AG10803 (cell line): ENCODE measurements around the gene DEPDC5.
A peak's percentile ranks its signal among the peaks of the same experiment; 100 is the strongest.

ENCODE experiments used
- DNase-seq: peaks from one replicate; pipeline ENCODE4 v3.0.0; 2010; ENCODE audit warnings: low read depth
- H3K4me3 ChIP-seq: 2 replicates; pipeline ENCODE4 v1.5.1; 2011; ENCODE audit warnings: mild to moderate bottlenecking, low read length, control low read depth
- TF ChIP-seq, protein P1 (sequence below): conservative IDR thresholded peaks from 2 replicates; pipeline ENCODE4 v1.5.1; 2011; ENCODE audit warnings: mild to moderate bottlenecking, low read length, control low read depth, inconsistent platforms

DEPDC5 gene

DNA sequence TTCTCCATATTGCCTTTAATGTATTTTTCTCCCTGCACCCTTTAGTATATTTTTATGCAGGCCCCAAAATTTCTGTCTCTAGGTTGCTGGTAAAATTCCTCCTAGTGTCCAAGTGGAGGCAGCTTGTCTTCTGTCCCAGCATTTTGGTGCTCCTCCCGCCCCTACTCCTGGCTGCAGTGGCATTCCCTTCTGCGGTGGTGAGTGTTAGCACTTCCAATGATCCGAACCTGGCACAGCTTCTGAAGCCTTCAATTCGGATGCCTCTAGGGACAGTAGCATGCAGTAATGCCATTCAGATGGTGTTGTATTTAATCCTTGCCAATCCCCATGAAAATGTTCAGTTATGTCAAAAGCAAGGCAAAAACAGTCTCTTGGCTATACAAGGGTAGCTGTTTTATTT is 196.4 kb downstream of the DEPDC5 start:
- peak; percentile 69 for DNase-seq
- H3K4me3 ChIP-seq = no peak overlapping the region
- TF ChIP-seq, protein P1, sequence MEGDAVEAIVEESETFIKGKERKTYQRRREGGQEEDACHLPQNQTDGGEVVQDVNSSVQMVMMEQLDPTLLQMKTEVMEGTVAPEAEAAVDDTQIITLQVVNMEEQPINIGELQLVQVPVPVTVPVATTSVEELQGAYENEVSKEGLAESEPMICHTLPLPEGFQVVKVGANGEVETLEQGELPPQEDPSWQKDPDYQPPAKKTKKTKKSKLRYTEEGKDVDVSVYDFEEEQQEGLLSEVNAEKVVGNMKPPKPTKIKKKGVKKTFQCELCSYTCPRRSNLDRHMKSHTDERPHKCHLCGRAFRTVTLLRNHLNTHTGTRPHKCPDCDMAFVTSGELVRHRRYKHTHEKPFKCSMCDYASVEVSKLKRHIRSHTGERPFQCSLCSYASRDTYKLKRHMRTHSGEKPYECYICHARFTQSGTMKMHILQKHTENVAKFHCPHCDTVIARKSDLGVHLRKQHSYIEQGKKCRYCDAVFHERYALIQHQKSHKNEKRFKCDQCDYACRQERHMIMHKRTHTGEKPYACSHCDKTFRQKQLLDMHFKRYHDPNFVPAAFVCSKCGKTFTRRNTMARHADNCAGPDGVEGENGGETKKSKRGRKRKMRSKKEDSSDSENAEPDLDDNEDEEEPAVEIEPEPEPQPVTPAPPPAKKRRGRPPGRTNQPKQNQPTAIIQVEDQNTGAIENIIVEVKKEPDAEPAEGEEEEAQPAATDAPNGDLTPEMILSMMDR = 0 out of 2 replicates have a peak, but pooled peaks have one; percentile 12

DNA sequence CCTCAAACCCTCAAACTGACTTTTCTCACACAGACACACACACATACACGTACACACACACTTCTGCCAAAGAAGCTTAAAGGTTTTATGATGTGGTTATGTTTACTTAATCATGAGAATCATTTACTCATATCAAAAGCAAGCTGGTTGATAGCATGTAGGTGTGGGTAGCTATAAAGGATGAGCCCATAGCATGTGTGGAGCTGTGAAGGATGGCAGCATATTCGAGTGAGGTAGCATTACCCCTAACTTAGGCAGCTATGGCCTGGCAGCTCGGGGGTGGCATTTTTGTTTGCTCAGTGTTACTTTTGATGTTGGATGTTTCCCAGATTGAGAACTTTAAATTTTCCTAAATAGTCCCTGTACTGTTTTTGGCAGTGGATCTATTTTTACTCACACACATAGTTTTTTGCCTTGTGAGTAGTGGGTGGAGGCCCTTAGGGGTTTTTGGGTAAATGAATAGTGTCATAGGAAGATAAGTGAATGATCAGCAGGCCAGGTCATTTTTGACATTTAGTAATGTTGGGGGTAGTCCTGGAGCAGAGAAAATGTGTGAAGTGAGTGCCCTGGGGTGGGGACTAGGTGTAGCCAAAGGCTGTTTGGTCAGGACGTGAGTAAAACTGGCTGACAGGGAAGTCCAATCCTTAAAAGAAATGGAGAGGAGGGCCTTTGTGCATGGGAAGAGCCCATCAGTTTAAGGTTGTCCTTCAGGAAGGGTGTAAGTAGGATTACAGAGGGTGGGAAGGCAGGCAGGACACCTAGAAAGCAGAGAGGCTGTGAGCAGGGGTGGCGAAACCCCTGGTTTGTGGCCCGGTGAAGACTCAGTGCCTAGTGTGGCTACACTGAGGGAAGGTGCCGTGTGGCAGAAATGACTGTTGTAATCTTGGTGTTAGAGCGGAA is 197.6 kb downstream of the DEPDC5 start:
- TF ChIP-seq, protein P1 = no peak
- no peak overlapping the region for H3K4me3 ChIP-seq
- no peak for DNase-seq

DNA sequence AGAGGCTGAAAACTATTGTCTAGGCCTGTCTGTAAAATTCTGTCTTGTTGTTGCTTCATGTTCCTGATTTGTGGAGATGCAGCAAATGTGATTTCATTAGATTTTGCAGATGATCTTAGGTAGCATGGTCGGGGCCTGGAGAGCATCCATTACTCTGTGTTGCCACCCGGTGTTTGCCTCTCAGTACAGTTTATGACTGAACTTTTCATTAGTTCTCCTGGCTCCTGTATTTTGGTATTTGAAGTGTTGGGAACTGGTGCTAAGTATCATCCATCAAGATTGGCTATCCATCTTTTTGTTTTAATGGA is 198.2 kb downstream of the DEPDC5 start:
- no peak overlapping the region for H3K4me3 ChIP-seq
- peak; percentile 18 for DNase-seq
- TF ChIP-seq, protein P1 = peak; percentile 25

DNA sequence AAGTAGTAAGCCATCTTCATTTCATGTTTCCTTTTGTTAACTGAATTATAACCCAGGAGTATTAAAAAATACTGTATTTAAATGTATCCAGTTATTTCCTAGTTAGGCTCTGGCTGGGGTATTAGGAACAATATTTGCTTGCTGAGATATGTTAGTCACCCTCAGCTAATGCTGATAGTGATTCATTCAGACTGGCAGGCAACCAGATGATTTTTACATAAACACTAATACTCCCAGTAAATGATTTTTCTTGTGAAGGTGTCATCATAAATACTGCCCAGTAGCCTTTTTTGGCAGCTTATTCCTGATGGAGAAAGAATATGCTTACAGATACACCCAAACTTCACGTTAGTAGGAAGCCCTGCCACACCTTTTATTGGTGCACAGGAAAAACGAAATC is 198.7 kb downstream of the DEPDC5 start:
- peak; percentile 87 for DNase-seq
- H3K4me3 ChIP-seq = no peak overlapping the region
- TF ChIP-seq, protein P1 = no peak

DNA sequence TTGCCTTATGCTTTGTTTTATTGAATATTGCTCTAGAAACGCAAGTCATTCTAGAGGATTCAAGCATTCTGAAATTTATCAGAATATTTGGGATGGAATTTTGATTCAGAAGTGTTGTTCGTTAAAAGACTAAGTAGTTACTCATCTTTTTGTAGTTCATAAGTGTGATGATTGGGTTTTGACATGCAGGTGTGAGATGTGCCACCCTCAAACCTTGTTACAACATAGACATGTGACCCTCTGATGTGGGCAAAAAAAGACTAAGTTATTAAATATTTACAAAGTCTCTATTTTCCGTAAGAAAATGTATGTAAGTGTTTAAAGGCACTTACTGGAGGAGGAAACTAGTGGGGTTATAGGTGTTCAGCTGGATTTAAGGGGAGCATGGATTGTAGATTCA is 199.4 kb downstream of the DEPDC5 start:
- no peak overlapping the region for H3K4me3 ChIP-seq
- TF ChIP-seq, protein P1 = no peak
- DNase-seq = no peak

DNA sequence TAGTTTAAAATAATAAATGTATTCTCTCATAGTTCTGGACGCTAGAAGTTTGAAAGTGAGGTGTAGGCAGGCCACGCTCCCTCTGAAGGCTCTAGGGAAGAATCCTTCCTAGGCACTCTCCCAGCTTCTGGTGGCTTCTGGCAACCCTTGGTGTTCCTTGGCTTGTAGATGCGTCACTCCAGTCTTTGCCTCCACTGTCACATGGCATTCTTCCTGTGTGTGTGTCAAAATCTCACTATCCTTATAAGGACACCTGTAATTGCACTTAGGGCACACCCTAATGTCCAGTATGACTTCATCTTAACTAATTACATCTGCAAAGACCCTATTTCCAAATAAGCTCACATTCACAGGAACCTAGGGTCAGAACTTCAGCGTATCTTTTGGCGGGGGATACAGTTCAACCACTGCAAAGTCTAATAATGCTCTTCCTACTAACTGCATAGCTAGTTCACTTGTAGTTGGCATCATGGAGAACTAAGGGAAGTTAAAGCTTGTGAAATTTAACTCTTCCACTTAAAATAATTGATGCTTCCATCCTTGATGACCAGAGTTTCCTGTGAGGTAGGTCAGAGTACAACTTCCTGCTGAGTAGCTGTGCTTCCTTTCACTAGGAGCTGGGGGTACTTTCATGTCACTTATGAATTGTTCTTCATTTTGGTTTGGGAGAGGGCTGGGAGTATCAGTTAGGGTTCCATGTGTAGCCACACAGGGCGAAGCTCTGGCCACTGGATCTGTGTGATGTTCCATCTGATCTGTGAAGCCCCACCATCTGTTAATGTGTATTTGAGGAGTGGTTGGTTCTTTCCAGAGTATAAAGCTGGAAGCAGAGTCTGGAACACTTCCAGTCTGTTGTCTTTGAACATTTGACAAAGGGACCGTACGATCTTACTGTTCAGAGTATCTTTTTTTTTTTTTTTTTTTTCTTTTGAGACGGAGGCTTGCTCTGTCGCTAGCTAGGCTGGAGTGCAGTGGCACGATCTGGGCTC is 201.0 kb downstream of the DEPDC5 start:
- DNase-seq = peak; percentile 65
- no peak overlapping the region for H3K4me3 ChIP-seq
- TF ChIP-seq, protein P1 = no peak
